Subcutaneous abdominal adipose tissue (tissue), 5 donors: ENCODE results near the gene PON2.

Experiments
- H3K27ac ChIP-seq: one replicate; pipeline ENCODE4 v1.7.0; 2013; ENCODE audit warnings: low read depth, mild to moderate bottlenecking, inconsistent platforms, low read length, moderate library complexity
- H3K27me3 ChIP-seq, 5 donors: one replicate each; pipeline ENCODE4 v1.7.0; 2013; ENCODE audit warnings: low read length in 5 of 5, inconsistent platforms in 1 of 5; ENCODE audit not compliant: control insufficient read depth in 5 of 5, insufficient read depth in 4 of 5
- H3K36me3 ChIP-seq, 5 donors: one replicate each; pipeline ENCODE4 v1.7.0; 2013; ENCODE audit warnings: low read length in 5 of 5; ENCODE audit not compliant: control insufficient read depth in 5 of 5, insufficient read depth in 5 of 5
- H3K4me1 ChIP-seq, 5 donors: one replicate each; pipeline ENCODE4 v1.7.0; 2013; ENCODE audit warnings: low read length in 5 of 5, mild to moderate bottlenecking in 3 of 5, moderate library complexity in 1 of 5; ENCODE audit not compliant: control insufficient read depth in 5 of 5, insufficient read depth in 5 of 5
- H3K4me3 ChIP-seq, 5 donors: one replicate each; pipeline ENCODE4 v1.7.0; 2013; ENCODE audit warnings: low read length in 5 of 5, low read depth in 1 of 5
- H3K9ac ChIP-seq, 5 donors: one replicate each; pipeline ENCODE4 v1.7.0; 2013; ENCODE audit warnings: low read length in 5 of 5, mild to moderate bottlenecking in 4 of 5, moderate library complexity in 3 of 5
- H3K9me3 ChIP-seq, 5 donors: one replicate each; pipeline ENCODE4 v1.7.0; 2013; ENCODE audit warnings: low read length in 5 of 5; ENCODE audit not compliant: control insufficient read depth in 5 of 5
- donor health status: healthy.
- donor health status: healthy.
- donor health status: healthy.
- donor health status: healthy.
- donor health status: healthy.

PON2 gene

DNA sequence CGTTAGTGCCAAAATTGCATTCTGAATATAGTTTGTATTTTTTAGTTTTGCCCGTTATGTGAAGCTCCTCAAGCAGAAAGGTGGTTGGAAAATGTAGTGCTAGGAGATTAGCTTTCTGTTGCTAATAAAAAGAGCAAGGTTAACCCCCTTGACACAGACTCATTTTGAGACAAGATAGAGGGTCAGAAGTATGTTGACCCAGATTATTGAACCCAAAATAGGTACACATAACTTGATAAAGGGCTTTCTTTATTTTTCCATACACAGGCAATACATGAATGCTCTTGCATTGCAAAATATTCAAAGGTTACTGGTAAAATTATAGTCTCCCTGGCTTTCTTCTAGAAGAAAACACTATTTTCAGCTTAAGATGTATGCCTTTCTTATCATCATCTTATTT lies 10.0 kb upstream of the PON2 start:
- Histone ChIP-seq H3K9ac (no peak overlapping the region), H3K9me3 (no peaks in the 10 kb centered on the region), H3K36me3 (no peaks in the 10 kb centered on the region), H3K27me3 (no peaks in the 10 kb centered on the region), H3K4me1 (no peaks in the 10 kb centered on the region), H3K27ac (no peak overlapping the region), H3K4me3 (no peak overlapping the region)

- no peak overlapping the region for H3K27ac ChIP-seq
These were observed 6.4 kb upstream of the PON2 start for GRCh38 chr7:95441042-95441823.

GRCh38 chr7:95440394-95441038 lies 5.7 kb upstream of the PON2 start:
- Histone ChIP-seq H3K4me3 (no peak overlapping the region), H3K36me3 (no peaks in the 10 kb centered on the region), H3K9ac (no peak overlapping the region), H3K4me1 (peaks cover 0 to 8% (median 1%) of the 10 kb centered on the region in 5 donors), H3K27me3 (no peaks in the 10 kb centered on the region), H3K9me3 (no peaks in the 10 kb centered on the region), H3K27ac (no peak overlapping the region)

More at GRCh38 chr7:95441042-95441823, 6.4 kb upstream of the PON2 start:
- no peak overlapping the region for H3K4me3 ChIP-seq
- H3K36me3 ChIP-seq, result no peaks in the 10 kb centered on the region
- H3K9ac ChIP-seq, result no peak overlapping the region
- H3K4me1 ChIP-seq, result peaks cover 0 to 8% (median 0%) of the 10 kb centered on the region in 5 donors
- no peaks in the 10 kb centered on the region for H3K27me3 ChIP-seq
- no peaks in the 10 kb centered on the region for H3K9me3 ChIP-seq

DNA sequence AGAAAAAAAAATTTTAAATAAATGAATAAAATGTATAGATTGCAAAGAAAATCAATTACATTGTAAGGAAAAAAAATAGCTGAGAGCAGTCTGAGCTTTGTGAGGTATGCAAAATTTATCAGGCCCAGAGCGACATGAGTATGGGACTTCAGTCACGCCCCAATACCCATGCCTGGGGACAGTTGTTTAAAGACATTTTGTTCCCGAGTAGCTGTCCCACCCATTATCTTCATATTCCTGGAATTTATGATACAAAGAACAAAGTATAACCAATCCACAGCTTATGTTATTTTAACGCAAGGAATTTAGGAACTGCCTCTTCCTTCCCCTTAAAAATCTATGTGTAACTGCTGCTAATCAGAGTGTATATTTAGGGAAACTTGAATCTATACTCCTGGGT lies 1.6 kb upstream of the PON2 start:
- H3K27me3 ChIP-seq, result no peaks in the 10 kb centered on the region
- peaks cover 0 to 28% (median 16%) of the 10 kb centered on the region in 5 donors for H3K4me1 ChIP-seq
- H3K9ac ChIP-seq, result no peak overlapping the region
- no peaks in the 10 kb centered on the region for H3K36me3 ChIP-seq
- no peaks in the 10 kb centered on the region for H3K9me3 ChIP-seq
- no peak overlapping the region for H3K27ac ChIP-seq
- H3K4me3 ChIP-seq, result no peak overlapping the region

- Histone ChIP-seq H3K27me3 (no peaks in the 10 kb centered on the region), H3K27ac (peak overlapping the region; percentile 79), H3K9ac (peak overlapping the region; percentile 60 to 91 (median 86))
These were observed 573 bp upstream of the PON2 start for GRCh38 chr7:95435422-95435780.

GRCh38 chr7:95433952-95434556 lies 774 bp downstream of the PON2 start:
- Histone ChIP-seq H3K9ac (peak overlapping the region; percentile 2 to 91 (median 86)), H3K27ac (peak overlapping the region; percentile 79), H3K36me3 (no peaks in the 10 kb centered on the region), H3K4me1 (peaks cover 0 to 28% (median 16%) of the 10 kb centered on the region in 5 donors), H3K4me3 (peak overlapping the region; percentile 78 to 88 (median 86)), H3K9me3 (no peaks in the 10 kb centered on the region), H3K27me3 (no peaks in the 10 kb centered on the region)

More at GRCh38 chr7:95435422-95435780, 573 bp upstream of the PON2 start:
- Histone ChIP-seq H3K36me3 (no peaks in the 10 kb centered on the region), H3K4me3 (peak overlapping the region; percentile 78 to 88 (median 87)), H3K9me3 (no peaks in the 10 kb centered on the region), H3K4me1 (peaks cover 0 to 28% (median 16%) of the 10 kb centered on the region in 5 donors)

DNA sequence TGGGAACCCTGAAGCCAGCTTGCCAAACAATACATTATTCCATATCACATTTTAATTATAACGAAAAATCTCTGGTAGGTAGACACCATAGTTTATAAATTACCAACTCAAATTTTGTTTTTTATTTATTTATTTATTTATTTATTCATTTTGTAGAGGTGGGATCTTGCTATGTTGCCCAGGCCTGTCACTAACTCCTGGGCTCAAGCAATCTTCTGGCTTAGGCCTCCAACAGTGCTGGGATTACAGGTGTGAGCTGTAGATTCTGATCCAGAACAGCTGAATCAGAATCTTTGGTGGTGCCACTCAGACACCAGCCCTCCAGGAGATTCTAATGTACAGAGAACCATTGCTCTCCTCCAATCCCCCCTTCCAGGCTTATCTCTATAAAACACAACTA lies 1.7 kb downstream of the PON2 start:
- H3K4me3 ChIP-seq, result no peak overlapping the region
- H3K9me3 ChIP-seq, result no peaks in the 10 kb centered on the region
- no peaks in the 10 kb centered on the region for H3K36me3 ChIP-seq
- H3K4me1 ChIP-seq, result peaks cover 0 to 21% (median 16%) of the 10 kb centered on the region in 5 donors
- H3K27ac ChIP-seq, result no peak overlapping the region
- no peaks in the 10 kb centered on the region for H3K27me3 ChIP-seq
- no peak overlapping the region for H3K9ac ChIP-seq

- Histone ChIP-seq H3K4me3 (no peak overlapping the region), H3K27me3 (no peaks in the 10 kb centered on the region), H3K9ac (no peak overlapping the region), H3K36me3 (no peaks in the 10 kb centered on the region), H3K9me3 (no peaks in the 10 kb centered on the region), H3K4me1 (peaks cover 0 to 21% (median 16%) of the 10 kb centered on the region in 5 donors), H3K27ac (no peak overlapping the region)
These were observed 2.2 kb downstream of the PON2 start for GRCh38 chr7:95432606-95433005.

DNA sequence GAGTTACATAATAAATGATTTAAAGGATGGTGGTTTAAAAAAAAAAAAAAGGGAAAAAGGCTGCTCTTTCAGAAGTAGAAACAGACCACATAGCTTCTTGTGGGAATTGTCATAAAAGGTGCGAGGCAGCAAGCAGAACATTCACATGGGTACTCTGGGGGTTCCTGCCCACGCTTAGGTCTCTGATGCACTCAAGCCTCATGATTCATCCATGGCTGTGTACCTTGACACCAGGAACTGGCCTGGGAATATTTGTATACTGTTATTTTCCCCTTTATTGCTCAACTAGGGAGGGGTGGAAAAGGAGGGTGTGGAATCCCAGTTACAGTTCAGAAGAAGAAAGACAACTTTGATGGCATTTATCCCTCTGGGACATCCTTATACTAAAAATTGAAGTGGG lies 4.0 kb downstream of the PON2 start:
- Histone ChIP-seq H3K9ac (no peak overlapping the region), H3K27me3 (no peaks in the 10 kb centered on the region), H3K27ac (no peak overlapping the region), H3K4me3 (no peak overlapping the region), H3K36me3 (peaks cover 0 to 3% (median 0%) of the 10 kb centered on the region in 5 donors), H3K4me1 (peaks cover 0 to 21% (median 16%) of the 10 kb centered on the region in 5 donors), H3K9me3 (no peaks in the 10 kb centered on the region)
